Left lung (tissue), 14 donors: ENCODE data around the gene CDKN2B. TPM values are rescaled to one million over a fixed set of nuclear protein-coding genes. Genes with fewer than 3 reads are reported as not detected.
"Not testable (repeated sequence)": the region's sequence is repeated elsewhere in the genome, so short reads cannot be mapped to it uniquely, and the experiment has no call there.

Experiments
- ATAC-seq: fragments of 200-7000 bp; cut with Tn5 transposase; one replicate; pipeline ENCODE4 v1.9.1; 2020; ENCODE audit warnings: moderate library complexity
- DNase-seq, 4 donors: peaks; one replicate each; pipeline ENCODE4 v3.0.0-alpha.2; 2013 to 2020
- H3K27ac ChIP-seq, 2 donors: fragments of 200-600 bp; sonication (generic) in 1 of 2; one replicate each; pipeline versions ENCODE4 v1.5.0 to v1.8.0; 2020 to 2021
- H3K27me3 ChIP-seq, 2 donors: fragments of 200-600 bp; sonication (generic) in 1 of 2; one replicate each; pipeline versions ENCODE4 v1.5.0 to v1.8.0; 2020 to 2021
- H3K36me3 ChIP-seq, 2 donors: fragments of 200-600 bp; sonication (generic) in 1 of 2; one replicate each; pipeline versions ENCODE4 v1.5.0 to v1.8.0; 2020 to 2021
- H3K4me1 ChIP-seq, 2 donors: fragments of 200-600 bp; one replicate each; pipeline ENCODE4 v1.8.0; 2021
- H3K4me3 ChIP-seq, 2 donors: fragments of 200-600 bp; sonication (generic) in 1 of 2; one replicate each; pipeline versions ENCODE4 v1.5.0 to v1.8.0; 2020 to 2021; ENCODE audit warnings: mild to moderate bottlenecking in 1 of 2
- H3K9me3 ChIP-seq, 2 donors: fragments of 200-600 bp; sonication (generic) in 1 of 2; one replicate each; pipeline versions ENCODE4 v1.5.0 to v1.8.0; 2020 to 2021
- intact Hi-C, 2 donors: fragments of 100-400 bp; cut with DNase I; formaldehyde crosslinking; loops; one replicate each; pipeline versions ENCODE4 v1.11.2 to v1.14.2; 2022
- long read RNA-seq, 12 donors: library from polyadenylated mRNA in 2 of 12; unstranded in 2 of 12; transcript quantifications; one replicate each; pipeline ENCODE4 v2.0.0 and lab custom pipeline, GENCODE V29; 2019 to 2026
- polyA plus RNA-seq, 6 donors: library from polyadenylated mRNA; unstranded; fragments of 120-200 nt; gene quantifications; one replicate each; pipeline ENCODE4 v1.2.1, GENCODE V29; 2013; ENCODE audit not compliant: insufficient read length in 6 of 6
- total RNA-seq, 2 donors: library from RNA; stranded (reverse); fragmentation: NEBNext Ultra II Directional; extraction: Animal tissue kit (Norgen Biotek cat#: 25700); gene quantifications; one replicate each; pipeline ENCODE4 v1.2.1, GENCODE V29; 2021
- TF ChIP-seq, protein P1 (sequence below), 2 donors: fragments of 200-600 bp; sonication (generic) in 1 of 2; IDR thresholded peaks; one replicate each; pipeline versions ENCODE4 v1.5.0 to v1.8.0; 2021; ENCODE audit warnings: antibody characterized with exemption in 2 of 2
- donor health status: DM: no; HTN: yes; CAD: no.
- donor health status: DM: no; HTN: no; CAD: no.

CDKN2B gene, protein sequence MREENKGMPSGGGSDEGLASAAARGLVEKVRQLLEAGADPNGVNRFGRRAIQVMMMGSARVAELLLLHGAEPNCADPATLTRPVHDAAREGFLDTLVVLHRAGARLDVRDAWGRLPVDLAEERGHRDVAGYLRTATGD
- total RNA-seq, result 10 to 100 TPM; 17.0 to 75.6 TPM
- polyA plus RNA-seq, result under 1 TPM in 5 of 6 donors, not detected in 1; 0.06 to 0.15 (median 0.10) TPM
- long read RNA-seq, donor 1, partial matches to known transcripts, result 0 of 1 reads
- long read RNA-seq, donor 1, other reads (novel, unspliced or antisense), result 0 of 1 reads
- long read RNA-seq, donor 2, result 0 reads
- long read RNA-seq, donor 3, result 0 reads
- long read RNA-seq, donor 4, transcript CDKN2B-201 (2 exons, 3,911 nt), result major isoform, 13 of 22 reads
- long read RNA-seq, donor 4, partial matches to known transcripts, result 0 of 22 reads
- long read RNA-seq, donor 4, other reads (novel, unspliced or antisense), result 9 of 22 reads
- long read RNA-seq, donor 5, result 0 reads
- long read RNA-seq, donor 6, result 0 reads
- long read RNA-seq, donor 7, result 0 reads
- long read RNA-seq, donor 8, result 0 reads
- long read RNA-seq, donor 9, result 0 reads
- long read RNA-seq, donor 10, partial matches to known transcripts, result 0 of 4 reads
- long read RNA-seq, donor 10, other reads (novel, unspliced or antisense), result 0 of 4 reads
- long read RNA-seq, donor 11, result 0 reads
- long read RNA-seq, donor 12, result 0 reads

DNA sequence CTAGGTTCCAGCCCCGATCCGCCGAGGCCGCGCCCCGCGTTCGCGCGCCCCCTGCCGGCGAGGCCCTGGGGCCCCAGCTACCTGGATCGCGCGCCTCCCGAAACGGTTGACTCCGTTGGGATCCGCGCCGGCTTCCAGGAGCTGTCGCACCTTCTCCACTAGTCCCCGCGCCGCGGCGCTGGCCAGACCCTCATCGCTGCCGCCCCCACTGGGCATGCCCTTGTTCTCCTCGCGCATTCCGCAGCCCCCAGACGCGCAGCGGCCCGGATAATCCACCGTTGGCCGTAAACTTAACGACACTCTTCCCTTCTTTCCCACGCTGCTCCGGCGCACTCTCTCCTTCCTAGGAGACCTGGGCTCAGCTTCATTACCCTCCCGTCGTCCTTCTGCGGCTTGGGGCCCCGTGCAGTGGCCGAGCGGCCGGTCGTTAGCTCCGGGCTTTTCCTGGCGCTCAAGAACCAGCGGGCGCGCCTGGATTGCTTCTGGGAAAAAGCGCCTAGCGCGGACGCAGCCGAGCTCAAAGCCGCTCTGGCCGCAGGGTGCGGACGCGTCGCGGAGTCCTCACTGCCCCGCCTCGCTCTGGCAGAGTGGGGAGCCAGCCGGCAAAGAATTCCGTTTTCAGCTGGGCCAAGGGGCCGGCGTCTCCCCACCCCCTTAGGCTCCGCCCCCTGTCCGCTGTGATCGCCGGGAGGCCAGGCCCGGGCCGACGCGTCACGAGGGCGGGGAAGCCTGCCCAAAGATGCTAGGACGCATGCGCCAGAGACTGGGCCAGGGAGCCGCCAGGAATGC lies at the start of gene CDKN2B:
CDKN2B (minus strand) TSS at position 589 of the 789 bp plus-strand sequence; CDS start at position 237, 352 bp downstream.
- Histone ChIP-seq H3K4me1 (peaks cover 2 to 31% of the 10 kb centered on the region in 2 donors), H3K27me3 (peaks cover 20 to 69% of the 10 kb centered on the region in 2 donors), H3K9me3 (no peaks in the 10 kb centered on the region), H3K27ac (peak within 1 kb of the TSS; percentile 86 to 87), H3K36me3 (peaks cover 0 to 3% of the 10 kb centered on the region in 2 donors), H3K4me3 (peak within 1 kb of the TSS; percentile 62 to 78)
- peak; percentile 98 for ATAC-seq
- DNase-seq, result peak; percentile 66 to 98 (median 93)
- TF ChIP-seq, protein P1, sequence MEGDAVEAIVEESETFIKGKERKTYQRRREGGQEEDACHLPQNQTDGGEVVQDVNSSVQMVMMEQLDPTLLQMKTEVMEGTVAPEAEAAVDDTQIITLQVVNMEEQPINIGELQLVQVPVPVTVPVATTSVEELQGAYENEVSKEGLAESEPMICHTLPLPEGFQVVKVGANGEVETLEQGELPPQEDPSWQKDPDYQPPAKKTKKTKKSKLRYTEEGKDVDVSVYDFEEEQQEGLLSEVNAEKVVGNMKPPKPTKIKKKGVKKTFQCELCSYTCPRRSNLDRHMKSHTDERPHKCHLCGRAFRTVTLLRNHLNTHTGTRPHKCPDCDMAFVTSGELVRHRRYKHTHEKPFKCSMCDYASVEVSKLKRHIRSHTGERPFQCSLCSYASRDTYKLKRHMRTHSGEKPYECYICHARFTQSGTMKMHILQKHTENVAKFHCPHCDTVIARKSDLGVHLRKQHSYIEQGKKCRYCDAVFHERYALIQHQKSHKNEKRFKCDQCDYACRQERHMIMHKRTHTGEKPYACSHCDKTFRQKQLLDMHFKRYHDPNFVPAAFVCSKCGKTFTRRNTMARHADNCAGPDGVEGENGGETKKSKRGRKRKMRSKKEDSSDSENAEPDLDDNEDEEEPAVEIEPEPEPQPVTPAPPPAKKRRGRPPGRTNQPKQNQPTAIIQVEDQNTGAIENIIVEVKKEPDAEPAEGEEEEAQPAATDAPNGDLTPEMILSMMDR (IDR thresholded peaks at IDR 0.05), result peak; percentile 95
- intact Hi-C loops, result loop anchor here in 1 of 2 donors (10.0 kb wide), 1 partner anchor 194 kb away; no protein-coding TSS in a partner anchor

DNA sequence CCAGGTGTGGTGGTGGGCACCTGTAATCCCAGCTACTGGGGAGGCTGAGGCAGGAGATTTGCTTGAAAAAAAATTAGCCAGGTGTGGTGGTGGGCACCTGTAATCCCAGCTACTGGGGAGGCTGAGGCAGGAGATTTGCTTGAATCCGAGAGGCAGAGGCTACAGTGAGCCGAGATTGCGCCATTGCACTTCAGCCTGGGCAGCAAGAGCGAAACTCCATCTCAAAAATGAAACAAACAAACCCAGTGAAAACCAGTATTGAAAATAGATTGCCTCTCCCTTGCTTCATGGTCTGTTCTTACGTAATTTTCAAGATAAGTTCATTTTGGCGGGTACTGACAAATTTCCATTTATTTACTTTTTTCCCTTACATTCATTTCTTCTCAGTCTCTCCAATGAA lies 48.9 kb upstream of the CDKN2B start:
- H3K4me1 ChIP-seq, H3K36me3 ChIP-seq, H3K27ac ChIP-seq, ATAC-seq, H3K4me3 ChIP-seq, DNase-seq, H3K27me3 ChIP-seq, intact Hi-C loops, H3K9me3 ChIP-seq: not testable (repeated sequence)

DNA sequence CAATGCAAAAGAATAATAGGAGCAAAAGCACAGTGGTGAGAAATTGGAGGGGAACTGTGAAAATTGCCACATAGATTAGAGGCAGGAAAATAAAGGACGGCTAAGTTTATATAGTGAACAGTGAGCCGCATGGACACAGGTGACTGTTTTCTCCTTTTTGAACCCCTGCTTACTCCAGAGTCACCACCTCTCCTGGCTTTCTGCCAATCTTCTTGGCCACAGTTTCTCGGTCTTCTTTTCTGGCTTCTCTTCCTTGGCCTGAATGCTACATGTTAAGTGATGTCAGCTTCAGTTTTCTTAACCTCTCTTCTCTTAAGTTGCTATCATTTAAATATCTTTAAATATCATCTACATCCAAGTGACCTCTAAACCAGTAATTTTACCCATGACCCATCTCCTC lies 47.3 kb upstream of the CDKN2B start:
- intact Hi-C loops, result no loop called here
- H3K27me3 ChIP-seq, result no peaks in the 10 kb centered on the region
- H3K4me3 ChIP-seq, result no peak overlapping the region
- no peak overlapping the region for H3K27ac ChIP-seq
- H3K9me3 ChIP-seq, result no peaks in the 10 kb centered on the region
- ATAC-seq, result no peak
- H3K36me3 ChIP-seq, result no peaks in the 10 kb centered on the region
- no peaks in the 10 kb centered on the region for H3K4me1 ChIP-seq
- no peak for DNase-seq
- TF ChIP-seq, protein P1 (IDR thresholded peaks at IDR 0.05), result no peak

DNA sequence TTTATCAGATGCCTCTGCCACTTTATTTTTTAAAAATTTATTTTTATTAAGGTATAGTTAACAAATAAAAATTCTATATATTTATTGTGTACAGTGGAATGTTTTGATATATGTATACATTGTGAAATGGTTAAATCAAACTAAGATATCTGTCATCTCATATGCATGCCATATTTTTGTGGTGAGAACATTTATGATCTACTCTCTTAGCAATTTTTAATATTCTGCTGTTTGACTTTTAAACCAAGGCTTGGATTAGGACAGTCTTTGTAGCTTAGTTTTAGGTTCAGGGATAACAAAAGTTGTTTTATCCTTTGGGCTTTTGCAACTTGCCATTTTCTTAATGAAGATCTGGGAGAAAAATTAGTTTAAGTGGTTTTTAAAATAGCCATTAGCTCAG lies 46.0 kb upstream of the CDKN2B start:
- H3K9me3 ChIP-seq, result no peaks in the 10 kb centered on the region
- H3K4me3 ChIP-seq, result no peak overlapping the region
- ATAC-seq, result no peak
- no peaks in the 10 kb centered on the region for H3K36me3 ChIP-seq
- no peaks in the 10 kb centered on the region for H3K4me1 ChIP-seq
- TF ChIP-seq, protein P1 (IDR thresholded peaks at IDR 0.05), result no peak
- no peaks in the 10 kb centered on the region for H3K27me3 ChIP-seq
- intact Hi-C loops, result no loop called here
- no peak overlapping the region for H3K27ac ChIP-seq
- DNase-seq, result no peak

DNA sequence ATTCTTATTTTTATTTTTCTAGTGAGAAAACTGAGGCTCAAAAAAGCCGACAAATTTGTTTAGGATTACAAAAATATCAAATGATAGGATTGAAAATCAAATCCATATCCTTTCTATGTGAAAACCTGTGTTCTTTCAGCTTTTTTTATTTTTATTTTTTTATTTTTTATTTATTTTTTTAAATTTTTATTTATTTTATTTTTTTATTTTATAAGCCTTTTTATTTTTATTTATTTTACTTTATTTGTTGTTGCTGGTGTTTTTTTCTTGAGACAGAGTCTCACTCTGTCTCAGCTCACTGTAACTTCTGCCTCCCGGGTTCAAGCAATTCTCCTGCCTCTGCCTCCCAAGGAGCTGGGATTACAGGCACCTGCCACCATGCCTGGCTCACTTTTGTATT lies 45.4 kb upstream of the CDKN2B start:
- Histone ChIP-seq H3K4me3 (no peak overlapping the region), H3K27ac (no peak overlapping the region), H3K9me3 (no peaks in the 10 kb centered on the region), H3K36me3 (no peaks in the 10 kb centered on the region), H3K4me1 (no peaks in the 10 kb centered on the region), H3K27me3 (no peaks in the 10 kb centered on the region)
- DNase-seq (no peak), ATAC-seq (no peak)
- intact Hi-C loops, result no loop called here
- TF ChIP-seq, protein P1 (IDR thresholded peaks at IDR 0.05), result no peak
